HG03439 (cell line): ENCODE measurements around the gene MORN1.

Experiments
- ATAC-seq: cut with Tn5 transposase; IDR thresholded peaks from one replicate; pipeline ENCODE4 v1.9.1; 2021; ENCODE audit warnings: mild to moderate bottlenecking, moderate library complexity; ENCODE audit not compliant: unreplicated experiment

MORN1 gene

GRCh38 chr1:2405588-2406295 is 14.4 kb upstream of the MORN1 start:
- ATAC-seq, result no peak

DNA sequence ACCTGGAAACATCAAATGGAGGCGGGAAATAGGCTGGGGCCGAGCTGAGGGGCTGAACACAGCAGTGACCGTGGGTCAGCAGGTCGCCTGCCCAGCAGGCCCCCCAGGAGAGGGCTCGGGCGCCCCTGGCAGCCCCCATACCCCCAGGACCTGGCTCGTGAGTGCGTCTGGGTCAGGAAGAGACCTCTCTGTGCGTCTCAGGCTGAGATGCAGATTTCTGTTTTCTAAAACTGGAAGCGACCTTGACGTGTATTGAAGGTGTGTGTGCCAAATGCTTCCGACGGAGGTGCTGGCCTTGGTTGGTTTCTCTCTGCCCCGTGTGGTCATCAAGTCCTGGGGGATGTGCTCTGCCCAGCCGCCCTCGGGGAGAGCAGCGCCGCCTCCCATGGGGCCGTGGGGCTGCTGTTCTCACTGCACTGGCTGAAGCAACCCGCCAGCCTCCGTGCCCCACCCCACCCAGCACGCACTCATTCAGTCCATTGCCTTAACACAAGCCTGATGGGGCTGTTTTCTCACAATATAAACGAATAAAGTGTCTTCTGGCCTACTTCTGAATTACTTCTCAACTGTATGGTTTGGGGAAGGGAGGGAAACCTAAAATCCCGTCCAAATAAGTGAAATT is 13.6 kb upstream of the MORN1 start:
- no peak for ATAC-seq

- no peak for ATAC-seq
These were observed 13.0 kb upstream of the MORN1 start for GRCh38 chr1:2404142-2404889.

GRCh38 chr1:2403273-2403672 is 11.9 kb upstream of the MORN1 start:
- no peak for ATAC-seq

- no peak for ATAC-seq
These were observed 11.1 kb upstream of the MORN1 start for GRCh38 chr1:2402420-2402819.

GRCh38 chr1:2400950-2401649 is 9.7 kb upstream of the MORN1 start:
- no peak for ATAC-seq

DNA sequence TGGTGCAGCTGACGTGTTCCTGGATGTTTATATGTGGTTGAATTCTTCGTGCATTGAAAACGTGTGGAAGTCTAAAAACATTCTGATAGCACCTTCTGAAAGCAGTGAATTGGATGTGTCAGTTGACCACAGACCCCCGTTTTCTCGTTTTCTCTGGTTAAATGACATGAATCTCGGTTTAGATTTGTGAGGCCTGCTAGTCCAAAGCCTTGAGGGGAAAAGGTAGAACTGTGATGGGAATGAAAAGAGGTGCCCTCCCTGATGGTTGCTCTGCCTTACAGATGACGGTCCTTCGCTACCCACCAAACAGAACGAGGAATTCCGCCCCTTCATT is 9.2 kb upstream of the MORN1 start:
- ATAC-seq, result no peak

DNA sequence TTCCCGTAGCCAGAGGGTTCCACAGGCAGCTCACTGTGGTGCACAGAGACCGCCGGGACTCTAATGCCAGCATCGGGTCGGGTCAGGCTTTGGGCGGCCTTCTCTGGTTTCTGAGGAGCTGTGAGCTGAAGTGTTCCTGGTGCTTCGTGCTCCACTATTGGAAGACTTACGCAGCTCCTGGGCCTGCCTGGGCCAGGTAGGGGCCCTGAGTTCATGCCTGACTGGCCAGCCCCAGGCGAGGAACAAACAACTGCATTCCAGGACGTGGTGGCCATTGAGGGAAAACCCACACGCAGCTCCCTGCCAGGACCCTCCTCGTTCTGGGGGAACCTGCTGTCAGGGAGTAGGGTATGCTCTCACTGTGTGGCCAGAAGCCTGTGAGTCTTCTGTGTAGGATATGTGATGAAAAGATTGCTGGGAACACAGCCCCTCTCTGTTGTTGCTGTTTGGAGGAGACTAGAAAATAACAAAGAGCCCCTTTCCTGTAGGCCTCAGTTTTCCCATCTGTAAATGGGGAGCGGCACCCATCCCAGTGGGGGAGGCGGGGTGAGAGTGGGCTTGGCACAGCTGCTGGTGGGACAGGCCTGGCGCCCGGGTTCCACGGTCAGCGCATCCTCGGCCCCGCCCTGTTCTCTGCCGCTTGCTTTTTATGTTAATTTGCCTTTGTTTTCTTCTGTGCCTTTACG is 8.7 kb upstream of the MORN1 start:
- no peak for ATAC-seq

- no peak for ATAC-seq
These were observed 7.5 kb upstream of the MORN1 start for GRCh38 chr1:2398871-2399270.

DNA sequence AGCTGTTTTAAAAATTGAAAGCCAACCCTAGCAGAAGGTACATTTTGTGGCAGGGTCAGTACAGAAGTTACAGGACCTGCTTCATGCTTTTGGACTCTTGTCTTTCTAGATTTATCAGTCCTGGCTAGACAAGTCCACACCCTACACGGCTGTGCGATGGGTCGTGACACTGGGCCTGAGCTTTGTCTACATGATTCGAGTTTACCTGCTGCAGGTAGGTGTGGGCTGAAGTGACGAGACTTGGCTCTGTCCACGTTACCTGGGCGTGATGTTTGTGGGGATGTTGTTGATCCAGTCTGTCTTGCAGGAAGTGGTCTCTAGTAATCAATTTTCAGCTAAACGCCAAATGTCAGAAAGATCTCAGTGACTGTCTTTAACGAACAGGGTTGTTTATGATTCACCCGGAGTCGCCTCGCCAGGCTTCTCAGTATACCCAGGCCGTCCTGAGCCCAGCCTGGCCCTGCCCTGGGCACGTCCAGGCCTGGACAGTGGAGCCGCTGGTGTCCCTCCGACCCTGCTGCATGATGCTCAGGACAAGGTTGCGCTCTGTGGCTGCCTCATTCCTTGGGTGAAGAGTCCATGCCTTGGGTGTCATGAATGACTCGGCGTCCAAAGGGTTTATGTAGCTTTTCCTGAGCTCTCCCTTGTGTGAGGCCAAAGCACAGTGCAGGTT is 5.8 kb upstream of the MORN1 start:
- no peak for ATAC-seq

DNA sequence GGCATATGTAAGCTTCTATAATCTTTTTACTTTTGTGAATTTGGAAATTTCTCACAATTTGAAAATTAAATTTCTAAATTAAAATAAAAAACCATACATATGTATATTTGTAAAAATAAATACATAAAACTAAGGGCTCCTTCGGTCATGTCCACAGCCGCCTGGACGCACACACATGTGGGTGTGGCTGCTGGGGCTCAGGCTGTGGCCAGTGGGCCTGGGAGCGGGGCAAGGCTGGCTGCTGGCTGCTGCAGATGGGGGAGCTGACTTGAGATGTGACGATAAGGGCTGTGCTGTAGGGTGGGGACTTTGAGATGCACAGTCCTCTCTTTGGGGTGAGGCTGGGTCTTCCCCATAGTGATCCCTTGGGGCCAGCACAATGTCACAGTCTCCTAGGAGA is 5.1 kb upstream of the MORN1 start:
- no peak for ATAC-seq

GRCh38 chr1:2396059-2396458 is 4.7 kb upstream of the MORN1 start:
- no peak for ATAC-seq

DNA sequence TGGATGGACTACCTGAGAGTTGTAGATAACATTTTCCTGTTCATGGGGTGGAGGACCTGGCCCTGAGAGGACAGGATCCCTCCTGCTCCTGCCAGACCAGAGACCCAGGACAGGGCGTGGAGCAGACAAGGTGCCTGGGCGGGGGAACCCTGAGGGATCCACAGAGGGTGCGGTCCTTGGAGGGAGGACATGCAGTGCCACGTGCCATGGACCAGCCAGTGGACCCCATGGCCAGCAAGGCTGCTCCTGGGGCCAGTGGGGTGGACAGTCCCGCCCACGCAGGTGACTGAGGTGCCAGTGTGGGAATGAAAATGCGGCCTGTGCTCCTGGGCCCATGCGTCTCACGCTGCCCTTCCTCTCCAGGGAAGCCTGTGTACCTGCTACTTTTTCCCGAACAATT is 3.9 kb upstream of the MORN1 start:
- ATAC-seq, result no peak

GRCh38 chr1:2394761-2395160 is 3.4 kb upstream of the MORN1 start:
- ATAC-seq, result no peak

GRCh38 chr1:2394220-2394619 is 2.9 kb upstream of the MORN1 start:
- ATAC-seq, result no peak

DNA sequence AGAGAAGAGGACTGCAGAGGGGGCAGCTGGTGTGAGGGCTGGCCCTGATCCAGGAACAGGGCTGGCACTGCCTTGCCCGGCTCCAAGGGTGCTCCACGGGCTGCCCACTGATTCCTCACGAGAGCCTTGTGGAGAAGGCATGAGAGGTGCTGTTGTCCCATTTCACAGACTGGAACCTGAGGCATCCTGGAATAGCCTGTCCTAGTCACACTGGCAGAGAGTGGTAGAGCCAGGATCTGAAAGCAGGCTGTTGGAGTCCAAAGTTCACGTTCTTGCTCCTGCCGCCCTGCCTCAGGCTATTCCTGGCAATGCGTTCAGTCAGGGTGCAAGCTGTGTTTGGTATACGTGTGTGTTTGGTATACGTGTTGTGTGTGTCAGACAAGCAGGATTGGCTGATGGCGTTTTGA is 2.1 kb upstream of the MORN1 start:
- no peak for ATAC-seq

DNA sequence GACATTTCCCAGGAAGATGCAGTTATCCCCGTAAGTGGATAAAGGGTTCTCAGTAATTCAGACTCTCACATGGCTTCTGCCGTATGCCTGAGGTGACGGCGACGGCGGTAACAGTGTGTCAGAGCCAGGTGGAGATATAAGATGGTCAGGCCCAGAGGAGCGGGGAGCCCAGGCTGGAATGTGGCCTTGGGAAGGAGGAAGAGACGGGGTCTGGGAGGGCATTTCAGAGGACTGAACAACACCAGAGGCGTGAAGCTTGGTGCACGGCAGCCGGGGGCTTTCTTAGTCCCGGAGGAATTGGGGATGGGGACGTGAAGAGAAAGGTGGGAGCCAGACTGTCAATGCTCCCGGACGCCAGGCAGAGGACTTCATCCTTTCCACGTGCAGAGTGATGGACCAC is 1.3 kb upstream of the MORN1 start:
- no peak for ATAC-seq

GRCh38 chr1:2391931-2392509 is 666 bp upstream of the MORN1 start:
- ATAC-seq, result no peak

DNA sequence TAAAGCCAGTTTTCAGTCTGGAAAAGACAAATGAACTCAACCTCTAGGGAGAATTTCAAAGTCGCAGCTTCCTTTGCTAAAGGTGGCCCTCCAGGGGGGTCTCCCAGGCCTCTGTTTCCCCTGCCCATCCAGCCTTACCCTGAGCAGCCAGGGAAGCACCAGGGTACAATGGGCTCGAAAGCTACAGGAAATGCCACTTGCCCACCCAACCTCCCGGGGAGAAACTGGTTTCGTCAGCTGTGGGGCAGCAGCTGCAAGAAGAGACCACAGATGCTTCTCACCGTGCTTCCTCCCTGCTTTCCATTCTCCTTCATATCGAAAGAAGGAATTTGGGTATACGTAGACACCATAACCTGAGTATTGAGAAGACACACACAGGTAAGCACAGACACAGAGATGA is 1.7 kb downstream of the MORN1 start:
- no peak for ATAC-seq
